ENCODE results near the gene RAB6B. TPM values are rescaled to one million over a fixed set of nuclear protein-coding genes. Genes with fewer than 3 reads are reported as not detected.

RAB6B gene
- total and polyA plus RNA-seq, 2 of the 8 experiments (the other 6 are each of a cell fraction or from before 2014, with no cell fraction given), result 7.9 to 15.6 TPM

DNA sequence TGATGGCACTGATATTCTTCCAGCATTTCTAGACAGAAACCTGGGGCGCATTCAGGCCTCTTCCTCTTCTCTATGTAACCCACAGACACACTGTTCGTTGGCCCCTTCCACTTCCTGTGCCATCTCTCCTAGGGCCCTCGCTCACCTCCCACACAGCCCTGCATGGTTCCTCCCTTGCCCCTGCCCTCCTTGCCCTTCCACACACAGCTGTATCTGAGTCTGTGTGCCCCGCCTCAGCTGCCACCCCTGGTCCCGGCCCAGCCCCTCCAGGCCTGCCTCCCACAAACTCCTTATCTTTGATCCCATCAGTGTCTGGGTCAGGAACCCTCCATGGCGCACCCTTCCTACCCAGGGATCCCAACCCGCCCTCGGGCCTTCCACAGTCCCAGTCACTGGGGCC lies 37.9 kb downstream of the RAB6B start:
- WGBS, 2 experiments (ENCODE audit: extremely low coverage in 1 of 2, insufficient coverage in 1 of 2, insufficient read length in 1 of 2, insufficient replicate concordance in 2 of 2, low coverage in 1 of 2, low lambda C conversion rate in 2 of 2, missing lambda C conversion rate in 1 of 2), result 81% methylated on average over 7 of the region's 8 CpGs; no CpG with 5 or more reads in 1 of the 2 experiments
- Histone ChIP-seq H3K18ac (ENCODE audit: extremely low read depth, low read length) (no peak overlapping the region), H4K8ac (ENCODE audit: extremely low read depth, insufficient read depth, low read length) (no peak overlapping the region), H3K23me2 (ENCODE audit: low read depth, low read length) (no peaks in the 10 kb centered on the region; the same call in 1 of the 2 replicates), H2BK120ac (replicated peaks; ENCODE audit: low read depth, low read length) (no peak overlapping the region), H2BK20ac (ENCODE audit: low read length) (no peak overlapping the region), H3K79me2 (ENCODE audit: control insufficient read depth in 1 of 2, insufficient read depth in 2 of 2, low read length in 2 of 2) (no peaks in the 10 kb centered on the region), H3K23ac (ENCODE audit: insufficient read length) (no peak overlapping the region), H3K27me3 (replicated peaks in 1 of 4; ENCODE audit: control insufficient read depth in 3 of 4, extremely low read depth in 1 of 4, insufficient read depth in 3 of 4, low read length in 3 of 4) (no peaks in the 10 kb centered on the region), H2AFZ (ENCODE audit: low read length) (no peak overlapping the region), H2BK15ac (ENCODE audit: low read length) (no peak overlapping the region), H3K56ac (replicated peaks; ENCODE audit: insufficient read length, low read depth, low read length) (no peak overlapping the region), H2BK5ac (ENCODE audit: low read depth, low read length) (no peak overlapping the region), H3K79me1 (ENCODE audit: low read depth, low read length) (no peaks in the 10 kb centered on the region), H3K4ac (replicated peaks; ENCODE audit: insufficient read length, low read depth, low read length) (no peak overlapping the region), H3K14ac (ENCODE audit: insufficient read length) (no peak overlapping the region), H2BK12ac (ENCODE audit: low read depth, low read length) (no peak overlapping the region), H3K27ac (ENCODE audit: low read depth, low read length) (no peak overlapping the region), H4K20me1 (replicated peaks in 1 of 2; ENCODE audit: control insufficient read depth in 1 of 2, insufficient read depth in 2 of 2, low read length in 2 of 2) (no peaks in the 10 kb centered on the region), H4K91ac (replicated peaks; ENCODE audit: insufficient read length, low read length) (no peak overlapping the region), H3K4me1 (replicated peaks in 1 of 4; ENCODE audit: control insufficient read depth in 3 of 4, insufficient read depth in 4 of 4, low read length in 3 of 4) (peaks cover 0 to 8% (median 1%) of the 10 kb centered on the region in 4 experiments; a peak in 4 of 7 replicates), H4K5ac (ENCODE audit: insufficient read length, low read depth, low read length) (no peak overlapping the region), H3K4me2 (ENCODE audit: insufficient read depth in 1 of 2, low read depth in 2 of 2, low read length in 2 of 2) (no peak overlapping the region), H3K9me3 (ENCODE audit: insufficient read depth in 2 of 2, low read depth in 1 of 2, low read length in 1 of 2) (no peaks in the 10 kb centered on the region), H3K9ac (replicated peaks in 1 of 4; ENCODE audit: extremely low read depth in 1 of 4, low read depth in 3 of 4, low read length in 3 of 4) (no peak overlapping the region), H3K36me3 (ENCODE audit: control insufficient read depth in 2 of 4, insufficient read depth in 4 of 4, low read length in 3 of 4) (no peaks in the 10 kb centered on the region), H2AK5ac (ENCODE audit: low read depth, low read length) (no peak overlapping the region), H3K4me3 (ENCODE audit: extremely low read depth in 1 of 4, insufficient read depth in 2 of 4, low read depth in 3 of 4, low read length in 4 of 4) (no peak overlapping the region)
- TF ChIP-seq RFX5 (IDR thresholded peaks at IDR 0.05; ENCODE audit: borderline replicate concordance, low read depth, low read length), result no peak
- TF ChIP-seq CEBPB (IDR thresholded peaks at IDR 0.05; ENCODE audit: low read depth, low read length), result no peak
- TF ChIP-seq CREB1 (IDR thresholded peaks at IDR 0.05), result no peak
- no peak for TF ChIP-seq JUN (IDR thresholded peaks at IDR 0.05; ENCODE audit: low read depth, low read length)
- TF ChIP-seq SP2 (IDR thresholded peaks at IDR 0.05; ENCODE audit: low read length), result no peak
- no peak for TF ChIP-seq FOSL1 (IDR thresholded peaks at IDR 0.05; ENCODE audit: insufficient read depth, low read depth, low read length)
- no peak for TF ChIP-seq CHD1 (IDR thresholded peaks at IDR 0.05; ENCODE audit: low read depth, low read length)
- POLR2A ChIA-PET (ENCODE audit: partially characterized antibody), result no interaction called here
- no peak for DNase-seq (ENCODE audit: low read depth in 1 of 2, low spot score in 2 of 2)
- CTCF ChIA-PET (ENCODE audit: partially characterized antibody), result no interaction called here
- no peak for FAIRE-seq

All from H1 (cell line).